HepG2 (cell line): ENCODE results near the gene AP3D1. TPM values are rescaled to one million over a fixed set of nuclear protein-coding genes. Genes with fewer than 3 reads are reported as not detected.

Source experiments
- CREB1 ChIP-seq, 2 experiments: fragments of 450-650 bp in 1 of 2; IDR thresholded peaks; 2 replicates each; pipeline ENCODE4 v1.6.1; 2016 to 2017; ENCODE audit warnings: control low read depth in 1 of 2, mild to moderate bottlenecking in 1 of 2, missing compliant biosample characterization in 1 of 2, missing genetic modification characterization in 1 of 2
- CREBL2 ChIP-seq: sonication (generic); formaldehyde crosslinking; IDR thresholded peaks from 2 replicates; pipeline ENCODE4 v1.8.1; 2023; ENCODE audit warnings: missing genetic modification reagents, mild to moderate bottlenecking, borderline replicate concordance
- CREM ChIP-seq, 2 experiments: sonication (generic) in 1 of 2; formaldehyde crosslinking in 1 of 2; IDR thresholded peaks; 2 replicates each; pipeline versions ENCODE4 v1.4.0 to v1.6.1; 2016 to 2020; ENCODE audit warnings: antibody characterized with exemption in 1 of 2, mild to moderate bottlenecking in 1 of 2, missing genetic modification reagents in 1 of 2
- DMAP1 ChIP-seq: IDR thresholded peaks from 2 replicates; pipeline ENCODE4 v1.6.1; 2016
- ELF4 ChIP-seq: sonication (generic); formaldehyde crosslinking; IDR thresholded peaks from 2 replicates; pipeline ENCODE4 v1.5.0; 2020; ENCODE audit warnings: missing genetic modification reagents, mild to moderate bottlenecking, moderate library complexity, borderline replicate concordance
- ETV5 ChIP-seq: IDR thresholded peaks from 2 replicates; pipeline ENCODE4 v1.6.1; 2018; ENCODE audit warnings: missing biosample characterization, missing genetic modification reagents, inconsistent platforms, borderline replicate concordance
- FOXC1 ChIP-seq: sonication (generic); formaldehyde crosslinking; IDR thresholded peaks from 2 replicates; pipeline ENCODE4 v1.8.0; 2022; ENCODE audit warnings: mild to moderate bottlenecking, missing genetic modification reagents, borderline replicate concordance
- KMT2B ChIP-seq: IDR thresholded peaks from 2 replicates; pipeline ENCODE4 v1.6.1; 2016; ENCODE audit warnings: missing genetic modification reagents, missing compliant biosample characterization
- MED1 ChIP-seq: sonication (generic); formaldehyde crosslinking; IDR thresholded peaks from 2 replicates; pipeline ENCODE4 v1.4.0; 2020; ENCODE audit warnings: missing genetic modification reagents
- NFIC ChIP-seq: IDR thresholded peaks from 2 replicates; pipeline ENCODE4 v1.6.1; 2012; ENCODE audit warnings: mild to moderate bottlenecking, low read length, inconsistent platforms
- POLR2G ChIP-seq: fragments of 200-400 bp; formaldehyde crosslinking; IDR thresholded peaks from 2 replicates; pipeline ENCODE4 v1.6.1; 2018; ENCODE audit warnings: mild to moderate bottlenecking, low read depth, low read length, moderate library complexity
- RFX3 ChIP-seq: IDR thresholded peaks from 2 replicates; pipeline ENCODE4 v1.6.1; 2016; ENCODE audit warnings: missing biosample characterization, missing genetic modification reagents
- RFX5 ChIP-seq: IDR thresholded peaks from 2 replicates; pipeline ENCODE4 v1.6.1; 2011; ENCODE audit warnings: low read depth, low read length, improper control_type of control experiment
- RXRA ChIP-seq: sonication (generic); formaldehyde crosslinking; IDR thresholded peaks from 2 replicates; pipeline ENCODE4 v1.5.1; 2020; ENCODE audit warnings: missing genetic modification reagents
- SOX5 ChIP-seq: IDR thresholded peaks from 2 replicates; pipeline ENCODE4 v1.6.1; 2016; ENCODE audit warnings: borderline replicate concordance
- ZHX2 ChIP-seq, 2 experiments: sonication (generic) in 1 of 2; formaldehyde crosslinking in 1 of 2; IDR thresholded peaks; 2 replicates each; pipeline versions ENCODE4 v1.6.1 to v1.9.0; 2014 to 2022; ENCODE audit warnings: antibody characterized with exemption in 1 of 2, borderline replicate concordance in 1 of 2, inconsistent platforms in 1 of 2, low read depth in 1 of 2, missing genetic modification reagents in 1 of 2
- ZNF205 ChIP-seq: IDR thresholded peaks from 2 replicates; pipeline ENCODE4 v1.6.1; 2018; ENCODE audit warnings: missing biosample characterization, missing genetic modification reagents
- ZNF503 ChIP-seq: sonication (generic); formaldehyde crosslinking; IDR thresholded peaks from 2 replicates; pipeline ENCODE4 v1.4.0; 2020; ENCODE audit warnings: missing genetic modification reagents
- ZNF652 ChIP-seq: IDR thresholded peaks from 2 replicates; pipeline ENCODE4 v1.6.1; 2016; ENCODE audit warnings: low read depth, borderline replicate concordance
- ZSCAN29 ChIP-seq: sonication (generic); formaldehyde crosslinking; conservative IDR thresholded peaks from 2 replicates; pipeline ENCODE4 v1.4.0; 2020; ENCODE audit warnings: mild to moderate bottlenecking, missing genetic modification reagents
- ZSCAN30 ChIP-seq: sonication (generic); formaldehyde crosslinking; IDR thresholded peaks from 2 replicates; pipeline ENCODE4 v1.5.0; 2020; ENCODE audit warnings: mild to moderate bottlenecking, missing genetic modification reagents
- polyA plus RNA-seq, 8 experiments: library from polyadenylated mRNA; depleted of rRNA in 3 of 8; stranded (reverse) in 7 of 8; unstranded in 1 of 8; fragments of >200 nt; fragmentation: Illumina TruSeq in 4 of 8; extraction: Trizol in 4 of 8; gene quantifications; 2 replicates each; pipeline versions ENCODE4 v1.2.1 to v1.2.3, GENCODE V29; 2011 to 2016; ENCODE audit warnings: low read depth in 4 of 8, missing spikeins in 1 of 8, mixed read lengths in 1 of 8; ENCODE audit not compliant: insufficient read depth in 1 of 8
- total RNA-seq, 5 experiments: library from RNA; depleted of rRNA; stranded (reverse); fragments of >200 nt; fragmentation: Illumina TruSeq; extraction: Trizol; gene quantifications; 2 replicates each; pipeline ENCODE4 v1.2.3, GENCODE V29; 2016; ENCODE audit warnings: low read depth in 1 of 5

AP3D1 gene
- total and polyA plus RNA-seq, 2 of the 13 experiments (the other 11 are each of a cell fraction or from before 2014, with no cell fraction given): 68.0 to 82.6 TPM

- TF ChIP-seq CREBL2 (CRISPR knock-in tag) (no peak; the same call in 1 of the 2 replicates), RXRA (CRISPR knock-in tag) (peak; percentile 60), NFIC (no peak), ZNF503 (CRISPR knock-in tag) (no peak), RFX5 (peak; percentile 53), ZSCAN30 (no peak), ZNF652 (CRISPR knock-in tag) (no peak), FOXC1 (CRISPR knock-in tag) (0 out of 2 replicates have a peak, but pooled peaks have one; percentile 49), POLR2G (peak; percentile 51; the same call in 1 of the 2 replicates), MED1 (peak; percentile 28; the same call in 1 of the 2 replicates), RFX3 (CRISPR knock-in tag) (peak; percentile 82), CREB1 (IDR thresholded peaks at IDR 0.05) (peak; percentile 79), CREB1 (CRISPR knock-in tag; IDR thresholded peaks at IDR 0.05) (peak; percentile 78), CREM (IDR thresholded peaks at IDR 0.05) (peak; percentile 59), CREM (CRISPR knock-in tag; IDR thresholded peaks at IDR 0.05) (no peak), ZNF205 (CRISPR knock-in tag) (0 out of 2 replicates have a peak, but pooled peaks have one; percentile 26), ELF4 (CRISPR knock-in tag) (0 out of 2 replicates have a peak, but pooled peaks have one; percentile 67), ZHX2 (IDR thresholded peaks at IDR 0.05; ENCODE audit: low read depth) (peak; percentile 94), ZHX2 (CRISPR knock-in tag; IDR thresholded peaks at IDR 0.05; ENCODE audit: borderline replicate concordance) (no peak), KMT2B (CRISPR knock-in tag) (peak; percentile 13; the same call in 1 of the 2 replicates), SOX5 (CRISPR knock-in tag) (peak; percentile 32; the same call in 1 of the 2 replicates), ZSCAN29 (CRISPR knock-in tag) (no peak), ETV5 (CRISPR knock-in tag) (peak; percentile 30; the same call in 1 of the 2 replicates), DMAP1 (peak; percentile 36; the same call in 1 of the 2 replicates)
These were observed at the start of gene AP3D1 (continued) for GRCh38 chr19:2151339-2152229.
